Superior temporal gyrus (tissue), 1 donor: ENCODE data around the gene PPM1A.

ENCODE experiments used
- DNase-seq: peaks from one replicate; pipeline ENCODE4 v3.0.0-alpha.2; 2016; ENCODE audit errors: extremely low spot score

The PPM1A gene

DNA sequence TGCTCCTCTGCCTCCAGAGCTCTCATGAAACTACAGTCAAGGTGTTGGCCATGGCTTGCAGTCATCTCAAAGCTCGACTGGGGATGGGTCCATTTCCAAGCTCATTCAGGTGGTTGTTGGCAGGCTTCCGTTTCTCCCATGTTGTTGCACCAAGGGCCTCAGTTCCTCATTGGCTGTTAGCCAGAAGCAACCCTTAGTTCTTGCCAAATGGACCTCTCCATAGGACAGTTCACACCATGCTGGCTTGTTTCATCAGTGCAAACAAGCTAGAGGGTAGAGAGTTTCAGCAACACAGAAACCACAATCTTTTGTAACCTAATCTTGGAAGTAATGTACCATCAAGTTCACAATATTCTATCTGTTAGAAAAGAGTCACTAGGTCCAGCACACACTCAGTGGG is 22.7 kb upstream of the PPM1A start:
- DNase-seq = no peak

DNA sequence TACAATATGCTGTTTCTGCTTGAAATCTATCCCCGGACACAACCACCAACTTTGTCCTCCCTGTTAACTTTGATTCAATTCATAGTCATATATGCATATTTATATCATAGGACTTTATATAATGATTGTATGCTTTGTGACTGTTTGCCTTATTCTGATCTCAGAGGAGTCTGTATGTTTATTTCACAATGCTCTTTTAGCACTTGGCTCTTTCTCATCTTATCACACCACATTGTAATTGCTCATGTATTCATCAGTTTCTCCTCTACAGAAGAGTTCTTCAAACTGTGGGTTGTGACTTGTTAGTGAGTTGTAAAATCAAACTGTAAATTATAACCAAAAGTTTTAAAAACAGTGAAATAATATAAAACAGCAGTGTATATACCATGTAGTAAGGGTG is 21.7 kb upstream of the PPM1A start:
- DNase-seq = no peak

DNA sequence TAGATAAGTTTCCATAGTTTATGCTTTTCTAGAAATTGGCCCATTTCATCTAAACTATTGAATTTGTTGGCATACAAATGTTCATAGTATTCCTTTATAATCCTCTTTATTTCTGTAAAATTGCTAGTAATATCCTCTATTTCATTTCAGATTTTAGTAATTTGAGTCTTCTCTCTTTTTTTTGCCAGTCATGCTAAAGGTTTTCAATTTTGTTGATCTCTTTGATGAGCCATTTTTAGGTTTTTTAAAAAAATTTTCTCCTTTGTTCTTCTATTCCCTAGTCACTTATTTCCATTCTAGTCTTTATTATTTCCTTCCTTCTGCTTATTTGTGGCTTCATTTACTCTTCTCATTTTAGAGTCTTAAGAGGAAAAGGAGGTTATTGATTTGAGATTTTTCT is 19.4 kb upstream of the PPM1A start:
- no peak for DNase-seq

DNA sequence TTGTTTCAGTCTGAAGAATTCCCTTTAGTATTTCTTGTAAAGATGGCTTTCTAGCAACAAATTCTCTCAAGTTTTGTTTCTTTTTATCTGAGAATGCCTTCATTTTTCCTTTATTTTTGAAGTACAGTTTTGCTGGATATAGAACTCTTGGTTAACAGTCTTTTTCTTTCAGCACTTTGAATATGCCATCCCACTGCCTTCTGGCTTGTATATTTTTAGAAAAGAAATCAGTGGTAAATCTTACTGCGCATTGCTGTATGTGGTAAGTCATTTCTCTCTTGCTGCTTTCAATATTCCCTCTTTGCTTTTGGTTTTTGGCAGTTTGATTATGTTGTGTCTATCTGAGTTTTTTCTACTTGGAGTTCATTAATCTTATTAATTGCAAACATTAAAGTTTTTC is 16.8 kb upstream of the PPM1A start:
- no peak for DNase-seq

DNA sequence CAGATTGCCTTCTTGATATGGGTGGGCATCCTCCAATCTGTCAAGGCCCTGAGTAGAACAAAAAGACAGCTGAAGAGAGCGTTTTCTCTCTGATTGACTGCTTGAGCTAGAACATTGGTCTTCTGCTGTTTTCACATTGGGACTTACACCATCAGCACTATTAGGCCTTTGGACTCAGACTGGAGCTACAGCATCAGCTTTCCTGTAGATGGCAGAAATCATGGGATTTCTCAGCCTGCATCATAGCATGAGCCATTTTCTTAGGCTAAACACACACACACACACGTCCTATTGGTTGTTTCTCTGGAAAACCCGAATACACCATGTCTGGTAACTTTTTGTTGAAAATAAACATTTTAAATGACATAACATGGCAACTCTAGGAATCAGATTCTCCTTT is 15.8 kb upstream of the PPM1A start:
- no peak for DNase-seq

DNA sequence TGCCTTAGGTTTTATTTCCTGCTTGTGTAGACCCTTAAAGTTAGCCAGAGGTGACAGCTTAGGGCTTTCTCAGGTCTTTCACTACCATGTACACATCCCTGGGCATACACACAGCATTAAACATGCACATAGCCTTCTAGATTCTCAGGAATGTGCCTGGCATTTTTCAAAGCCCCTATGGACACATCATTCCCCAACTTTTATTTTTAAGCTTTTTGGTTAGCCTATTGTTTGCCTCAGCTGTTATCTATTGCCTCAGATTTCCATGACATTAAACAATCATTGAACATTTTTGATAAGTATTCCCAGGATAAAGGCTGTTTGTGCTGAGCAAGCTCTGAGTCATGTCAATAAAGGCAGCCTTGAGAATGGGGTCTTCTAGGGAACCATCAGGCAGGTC is 15.1 kb upstream of the PPM1A start:
- DNase-seq = no peak

DNA sequence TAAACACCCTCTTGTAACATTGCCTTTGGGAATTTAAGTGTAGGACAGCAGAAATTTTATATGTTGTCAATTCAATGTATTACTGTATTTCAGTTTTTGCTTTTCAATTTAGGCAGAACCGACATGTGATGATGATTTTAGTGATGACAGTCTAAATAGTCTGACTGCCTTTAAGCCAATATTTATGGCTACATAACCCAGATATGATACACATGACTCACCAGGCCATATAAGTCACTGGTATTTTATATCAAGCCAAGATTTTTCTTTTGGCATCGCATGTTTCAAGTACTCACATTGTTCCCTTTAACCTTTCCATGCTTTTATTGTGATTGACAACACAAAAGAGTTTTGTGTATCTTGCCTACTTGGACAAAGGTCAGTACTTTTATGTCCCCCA is 13.6 kb upstream of the PPM1A start:
- DNase-seq = no peak

DNA sequence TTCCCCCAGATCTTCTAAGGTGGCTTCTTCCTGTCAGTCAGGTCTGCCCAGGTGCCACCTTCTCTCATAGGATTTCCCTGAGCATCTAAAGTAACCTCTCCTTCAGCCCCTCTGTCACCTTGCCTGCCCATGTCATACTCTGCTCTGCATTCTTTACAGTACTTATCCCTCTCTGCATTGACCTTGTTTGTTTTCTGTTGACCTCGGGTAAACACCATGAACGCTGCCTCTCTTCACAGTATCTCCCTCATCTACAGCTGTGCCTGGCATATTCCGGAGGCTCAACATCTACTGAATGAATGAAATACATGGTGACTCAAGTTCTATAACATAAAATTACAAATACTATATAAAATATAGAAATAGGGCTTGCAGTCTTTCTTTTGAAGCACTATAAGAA is 10.1 kb upstream of the PPM1A start:
- DNase-seq = no peak

DNA sequence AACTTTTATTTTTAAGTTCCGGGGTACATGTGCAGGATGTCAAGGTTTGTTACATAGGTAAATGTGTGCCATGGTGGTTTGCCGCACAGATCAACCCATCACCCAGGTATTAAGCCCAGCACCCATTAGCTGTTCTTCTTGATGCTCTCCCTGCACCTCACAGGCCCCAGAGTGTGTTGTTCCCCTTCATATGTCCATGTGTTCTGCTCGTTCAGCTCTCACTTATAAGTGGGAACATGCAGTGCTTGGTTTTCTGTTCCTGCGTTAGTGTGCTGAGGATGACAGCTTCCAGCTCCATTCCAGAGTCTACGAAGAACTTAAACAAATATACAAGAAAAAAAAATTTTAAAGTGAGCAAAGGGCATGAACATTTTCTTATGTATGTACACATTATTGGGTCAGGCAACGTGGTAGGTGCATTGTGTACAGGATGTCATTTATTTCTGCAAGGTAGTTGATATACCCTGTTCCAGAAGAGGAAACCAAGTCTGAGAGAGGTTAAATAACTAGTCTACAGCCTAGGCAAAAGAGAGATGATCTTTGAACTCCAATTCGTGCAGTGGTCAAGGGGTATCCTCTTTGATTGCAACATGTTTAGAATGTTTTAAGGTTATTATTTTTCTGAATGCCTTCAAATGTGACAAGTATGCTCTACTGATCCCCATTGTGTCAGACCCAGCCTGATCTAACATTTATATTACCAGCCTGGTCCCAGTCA is 8.7 kb upstream of the PPM1A start:
- no peak for DNase-seq

DNA sequence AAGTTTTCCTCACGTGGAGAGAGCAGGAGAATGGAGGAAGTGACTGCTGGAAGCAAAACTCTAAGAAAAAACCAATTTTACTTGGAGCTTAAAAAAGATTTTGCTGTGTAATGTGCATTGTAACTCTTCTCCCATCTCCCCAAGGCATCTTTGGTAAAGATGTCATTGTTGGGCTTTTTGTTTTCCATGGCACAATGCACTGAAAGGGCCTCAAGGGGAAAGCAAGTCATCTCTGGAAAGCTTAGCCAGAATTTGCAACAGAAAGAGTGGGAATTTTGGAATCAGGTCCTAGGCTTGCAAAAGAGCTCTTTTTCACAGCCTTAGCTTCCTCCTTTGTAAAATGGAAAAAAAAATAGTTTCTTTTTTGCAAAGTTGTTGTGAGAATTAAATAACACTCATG is 7.9 kb upstream of the PPM1A start:
- DNase-seq = no peak

DNA sequence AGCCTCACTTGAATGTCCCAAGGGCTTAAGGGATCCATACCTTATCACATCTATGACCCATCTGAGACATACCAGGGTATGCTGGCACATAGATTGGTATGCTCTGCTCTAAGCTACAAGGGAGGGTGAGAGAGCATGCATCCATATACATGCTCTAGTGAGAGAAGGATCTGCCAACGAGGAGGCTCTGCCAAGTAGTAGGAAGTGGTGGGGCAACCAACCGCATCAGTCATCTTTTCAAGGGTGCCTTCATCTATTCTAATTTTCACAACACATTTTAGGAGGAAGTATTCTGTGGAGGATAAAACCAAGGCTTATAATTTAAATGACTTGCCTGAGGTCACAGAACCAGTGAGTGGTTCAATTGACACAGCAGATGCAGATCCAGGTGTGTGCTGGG is 6.6 kb upstream of the PPM1A start:
- no peak for DNase-seq

DNA sequence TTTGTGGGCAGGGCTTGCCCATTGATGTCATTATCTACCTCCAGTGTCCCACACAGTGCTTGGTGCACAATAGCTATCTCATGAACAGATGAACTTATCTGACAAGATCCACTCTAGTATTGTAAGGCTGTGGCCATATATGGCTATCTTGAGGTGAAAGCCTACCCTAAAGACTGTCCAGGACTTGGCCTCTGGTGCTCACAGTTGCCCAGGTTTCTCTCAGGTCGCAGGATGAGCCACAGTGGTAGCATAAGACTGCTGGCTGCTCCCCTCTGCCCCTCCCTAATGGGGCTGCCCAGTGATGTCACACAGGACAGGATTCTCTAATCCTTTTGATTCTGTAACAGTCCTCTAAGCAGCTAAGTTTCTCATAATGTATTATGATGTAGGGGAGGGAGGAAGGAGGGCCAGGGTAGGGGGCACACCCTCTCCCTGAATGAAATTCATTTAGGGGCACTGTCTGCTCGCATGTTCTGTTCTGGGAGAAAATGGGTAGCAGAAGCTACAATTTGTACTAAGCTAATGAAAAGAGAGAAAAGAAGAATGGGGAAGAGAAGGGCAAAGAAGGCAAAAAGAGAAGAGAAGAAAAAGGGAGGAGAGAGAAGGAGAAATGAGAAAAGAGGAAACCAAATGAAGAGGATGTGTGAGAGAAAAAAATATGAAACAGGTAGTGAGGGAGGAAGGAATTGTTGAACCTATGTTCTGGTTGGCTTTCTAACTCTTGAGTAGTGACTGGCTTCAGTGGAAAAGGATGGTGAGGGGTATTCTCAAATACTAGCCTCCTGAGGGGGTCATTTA is 3.4 kb upstream of the PPM1A start:
- DNase-seq = no peak

DNA sequence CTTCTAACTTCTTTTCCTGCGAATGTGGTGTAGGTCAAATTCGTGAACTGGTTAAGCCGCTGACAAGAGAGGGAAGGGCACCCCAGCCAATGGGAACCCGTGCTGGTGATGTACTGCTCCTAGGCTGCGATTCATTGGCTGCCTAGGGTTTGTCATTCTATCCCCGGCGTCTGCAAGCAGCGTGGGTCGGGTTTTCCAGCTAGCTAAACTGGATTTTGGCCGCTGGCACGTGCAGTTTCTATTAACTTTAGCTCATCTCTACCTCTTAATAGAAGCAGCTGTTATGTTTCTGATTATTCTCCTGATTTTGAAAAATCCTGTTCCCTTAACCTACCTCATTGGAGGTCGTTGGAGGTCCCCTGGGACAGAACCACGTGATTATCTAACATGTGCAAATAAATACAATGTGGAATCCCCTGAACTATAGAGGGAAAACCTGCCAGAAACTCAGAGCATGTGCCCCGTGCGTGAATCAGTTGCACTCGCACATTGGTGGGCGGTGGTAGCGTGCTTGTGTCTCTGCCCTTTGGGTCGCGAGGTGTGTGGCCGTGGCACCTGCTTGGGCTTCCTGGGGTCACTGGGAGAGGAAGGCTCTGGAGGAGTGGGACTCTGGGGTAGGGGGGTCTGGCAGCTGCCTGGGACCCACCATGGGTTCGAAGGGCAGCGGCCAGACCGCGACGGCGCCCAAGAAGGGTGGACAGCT is 876 bp upstream of the PPM1A start:
- peak; percentile 99 for DNase-seq

DNA sequence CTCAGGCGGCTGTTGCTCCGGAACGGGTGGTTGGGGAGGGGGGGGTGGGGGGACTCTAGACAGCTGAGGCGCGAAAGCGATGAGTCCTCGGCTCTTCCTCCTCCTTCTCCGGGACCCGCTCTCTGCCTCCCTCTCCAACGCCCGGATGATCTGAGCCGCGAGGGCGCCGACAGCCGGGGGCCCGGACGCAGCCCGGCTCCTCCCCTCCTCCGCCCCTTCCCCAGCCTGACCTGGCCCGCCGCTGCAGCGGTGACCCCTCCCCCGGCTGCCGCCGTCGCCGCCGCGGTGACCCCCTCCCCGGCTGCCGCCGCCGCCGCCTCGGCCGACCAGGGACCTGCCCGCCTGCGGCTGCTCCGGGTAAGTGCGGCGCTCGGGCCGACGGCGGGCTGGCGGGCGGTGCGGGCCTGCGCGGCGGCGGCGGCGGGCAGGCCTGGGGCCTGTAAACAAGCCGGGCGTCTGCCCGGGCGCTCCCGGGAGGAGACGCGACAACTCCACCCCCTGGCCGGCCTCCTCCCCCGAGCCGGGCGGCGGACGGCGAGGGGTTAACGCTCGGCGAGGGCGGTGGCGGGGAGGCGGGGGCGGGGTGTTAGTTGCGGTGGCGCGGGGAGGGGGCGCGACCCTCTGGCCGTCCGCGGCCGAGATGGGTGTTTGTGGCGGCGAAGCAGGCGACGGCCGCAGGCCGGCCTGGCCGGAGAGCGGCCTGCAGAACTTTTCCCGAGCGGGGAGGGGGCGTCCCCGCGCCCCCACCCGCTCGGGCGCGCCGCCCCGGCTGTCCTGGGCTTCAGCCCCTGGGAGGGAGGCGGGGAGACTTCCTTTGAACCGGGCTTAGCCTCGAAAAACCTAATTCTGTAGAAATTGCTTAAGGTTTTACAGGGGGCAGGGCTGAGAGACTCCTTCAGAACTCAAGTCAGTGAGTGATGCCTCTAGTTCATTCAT is 568 bp downstream of the PPM1A start:
- DNase-seq = peak; percentile 43

DNA sequence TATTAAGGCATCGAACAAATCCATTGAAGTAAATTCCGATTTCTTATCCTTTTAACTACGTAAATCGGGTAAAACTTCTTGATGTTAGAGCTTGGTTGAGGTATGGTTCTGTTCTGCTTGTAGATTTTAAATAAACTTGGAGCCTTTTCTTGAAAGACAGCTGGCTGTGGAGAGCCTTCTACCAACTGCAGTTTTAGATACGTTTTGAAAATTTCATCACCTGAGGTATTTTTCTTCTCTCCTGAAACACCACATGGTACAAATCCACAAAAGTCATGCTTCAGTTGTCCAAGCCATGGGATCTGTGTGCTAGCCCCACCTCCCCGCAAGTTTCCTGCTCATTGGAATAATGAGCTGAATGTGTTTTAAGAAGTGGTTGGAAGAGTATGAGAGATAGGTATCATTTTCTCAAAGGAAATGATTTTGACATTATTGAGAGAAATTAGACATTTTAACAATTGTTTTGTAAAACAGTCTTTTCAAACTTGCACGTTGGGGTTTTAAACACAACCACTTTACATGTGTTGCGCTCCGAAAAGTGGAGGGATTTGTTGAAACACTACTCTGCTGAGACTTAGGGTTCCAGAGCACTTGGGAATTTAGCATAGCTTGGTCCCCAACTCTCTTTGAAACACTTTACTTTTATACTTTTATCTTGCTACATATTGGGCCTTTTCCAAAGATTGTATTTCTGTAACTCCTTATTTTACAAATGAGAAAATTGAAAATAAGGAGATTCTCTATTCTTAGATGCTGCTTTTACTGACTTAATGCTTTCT is 1.4 kb downstream of the PPM1A start:
- peak; percentile 46 for DNase-seq

DNA sequence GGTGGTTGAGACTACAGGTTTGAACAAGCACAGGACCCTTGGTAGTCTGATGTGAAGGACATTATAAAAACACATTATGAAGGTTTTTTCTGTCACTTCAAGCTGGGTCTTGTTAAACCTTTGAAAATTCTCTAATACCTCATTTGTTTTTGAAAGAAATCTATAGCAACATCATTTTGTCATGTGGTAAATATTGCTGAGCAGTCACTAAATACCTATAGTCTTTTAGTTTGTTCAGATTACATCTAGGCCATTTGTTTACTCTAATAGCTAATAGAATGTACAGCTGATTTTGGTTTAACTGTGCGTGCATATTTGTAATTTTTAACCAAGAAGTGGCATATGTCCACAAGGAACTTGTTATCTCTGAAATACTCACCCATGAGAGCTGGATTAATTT is 2.9 kb downstream of the PPM1A start:
- no peak for DNase-seq

DNA sequence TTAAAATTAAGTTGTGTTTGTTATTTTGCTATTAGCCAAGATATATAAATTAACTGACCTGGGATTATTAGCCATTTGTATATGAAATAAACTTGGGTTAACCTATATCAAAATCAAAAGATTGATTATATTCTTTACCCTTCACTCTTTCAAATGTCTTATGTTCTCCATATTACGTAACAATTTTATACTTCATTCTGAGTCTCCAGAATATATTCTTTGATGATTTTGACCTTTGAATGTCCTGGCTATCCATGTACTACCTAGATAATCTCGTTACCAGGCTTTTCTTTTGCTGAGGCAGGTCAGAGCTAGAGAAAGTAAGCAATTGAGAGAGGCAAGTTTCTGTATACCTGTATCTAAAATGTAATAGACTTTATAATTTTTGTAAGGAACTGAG is 3.6 kb downstream of the PPM1A start:
- no peak for DNase-seq

DNA sequence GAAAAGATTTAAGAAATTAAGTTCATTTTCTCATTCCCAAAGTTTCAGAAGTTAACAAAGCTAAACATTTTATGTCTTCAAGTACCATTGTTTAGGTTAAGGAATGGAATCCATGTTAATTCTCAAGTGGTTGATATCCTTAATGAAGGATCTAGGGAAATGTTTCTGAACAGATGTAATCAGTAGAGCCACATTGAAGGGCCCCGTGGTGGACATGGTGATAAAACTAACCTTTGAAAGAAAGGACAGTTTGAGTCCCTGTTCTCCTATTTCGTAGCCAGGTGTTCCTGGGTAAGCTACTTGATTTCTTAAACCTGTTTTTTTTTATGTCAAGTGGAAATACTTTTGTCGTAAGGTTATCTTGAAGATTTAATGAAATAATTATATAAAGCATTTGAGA is 4.6 kb downstream of the PPM1A start:
- no peak for DNase-seq

DNA sequence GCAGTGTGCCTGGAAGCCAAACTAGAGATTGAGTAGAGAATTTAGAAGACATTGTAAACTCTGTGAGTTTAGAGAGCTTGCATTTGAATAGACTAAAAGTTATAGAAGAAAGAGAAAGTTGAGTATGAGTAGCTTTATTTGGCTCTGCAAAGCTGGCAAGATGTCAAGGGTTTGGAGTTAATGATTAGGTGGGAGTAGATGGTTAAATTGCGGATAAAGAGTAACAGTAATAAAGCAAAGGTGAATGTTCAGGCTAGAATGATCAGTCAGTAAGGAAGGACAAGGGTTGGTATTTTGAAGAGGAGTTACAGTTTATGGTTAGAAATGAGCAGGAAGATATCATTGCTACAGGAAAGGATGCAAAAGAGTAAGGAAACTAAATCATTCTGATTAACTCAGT is 5.2 kb downstream of the PPM1A start:
- no peak for DNase-seq

DNA sequence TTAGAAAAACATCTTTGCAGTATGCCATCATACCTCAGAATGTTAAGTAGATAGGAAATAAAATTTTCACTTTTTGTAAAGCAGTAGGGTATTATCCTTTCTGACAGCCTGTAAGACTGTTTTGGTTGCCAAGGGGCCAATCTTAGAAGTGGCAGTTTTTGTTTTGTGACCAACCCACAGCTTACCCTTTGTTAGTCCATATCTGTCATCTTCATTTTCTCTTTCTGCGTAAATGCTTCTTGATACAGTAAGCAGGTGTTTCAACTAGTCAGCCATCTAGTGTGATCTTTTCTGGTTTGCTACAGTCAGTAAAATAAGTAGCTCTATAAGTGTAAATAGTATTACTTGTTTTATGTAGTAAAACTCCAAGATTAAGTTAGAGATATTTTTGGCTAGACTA is 8.8 kb downstream of the PPM1A start:
- DNase-seq = no peak

DNA sequence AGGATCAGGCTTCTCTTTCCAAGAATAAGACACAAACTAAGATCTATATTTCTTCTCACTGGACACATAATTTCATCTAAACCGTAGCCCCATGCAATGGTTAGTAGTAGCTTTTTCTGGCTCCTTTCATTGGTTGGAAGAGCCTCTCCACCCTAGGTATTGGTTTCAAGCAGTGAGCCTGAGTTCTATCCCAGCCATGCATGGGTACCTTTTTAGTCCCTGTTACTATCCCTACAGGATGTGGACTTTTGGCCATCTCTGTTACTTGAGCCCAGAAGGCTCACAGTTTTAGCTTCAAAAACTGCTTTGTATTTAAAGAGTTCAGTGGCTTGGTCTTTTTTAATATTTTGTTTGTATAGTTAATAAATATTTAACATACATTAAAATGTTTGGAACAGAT is 16.1 kb downstream of the PPM1A start:
- DNase-seq = no peak
